NCI-H82 (cell line): ENCODE measurements around the gene STRIP1.
"Not testable (repeated sequence)": the region's sequence is repeated elsewhere in the genome, so short reads cannot be mapped to it uniquely, and the experiment has no call there.

ENCODE experiments used
- DNase-seq: peaks from one replicate; lab custom pipeline; 2025; lab: John Stamatoyannopoulos, UW

Gene STRIP1

DNA sequence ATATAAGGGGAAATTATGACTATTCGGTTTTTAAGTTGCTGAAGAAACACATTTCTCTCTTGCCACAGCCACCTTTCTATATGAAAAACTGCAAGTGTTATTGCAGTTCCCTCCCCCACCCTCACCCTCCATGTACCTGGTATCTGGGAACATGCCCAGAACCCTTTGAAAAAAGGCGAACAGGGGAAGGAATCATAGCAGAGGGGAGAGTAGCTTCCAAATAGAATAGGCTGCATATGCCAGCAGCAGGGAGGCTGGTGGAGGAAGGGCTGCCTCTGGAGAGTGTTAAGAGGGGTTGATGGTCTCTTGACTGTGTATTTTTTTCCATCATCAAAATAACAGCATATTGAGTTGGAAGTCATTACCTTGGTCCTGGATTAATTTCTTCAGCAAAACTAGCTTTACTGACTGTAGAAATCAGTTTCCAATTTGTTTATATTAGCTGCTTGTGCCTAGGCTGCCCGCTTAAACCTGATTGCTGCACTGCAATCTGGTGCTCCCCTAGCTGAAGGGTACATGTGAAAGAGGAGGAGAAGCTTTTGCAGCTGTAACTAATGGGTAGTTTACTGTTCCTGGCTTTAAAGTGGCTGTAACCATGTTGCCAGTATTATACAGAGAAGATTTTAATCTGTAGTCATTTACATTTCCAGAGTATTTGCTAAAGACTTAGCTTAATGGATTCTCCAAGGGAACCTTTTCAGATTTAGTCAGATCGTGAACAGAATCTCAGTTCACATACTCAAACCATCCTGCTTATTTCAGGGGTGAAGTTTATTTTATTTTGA lies 27.2 kb upstream of the STRIP1 start:
- DNase-seq, result no peak

DNA sequence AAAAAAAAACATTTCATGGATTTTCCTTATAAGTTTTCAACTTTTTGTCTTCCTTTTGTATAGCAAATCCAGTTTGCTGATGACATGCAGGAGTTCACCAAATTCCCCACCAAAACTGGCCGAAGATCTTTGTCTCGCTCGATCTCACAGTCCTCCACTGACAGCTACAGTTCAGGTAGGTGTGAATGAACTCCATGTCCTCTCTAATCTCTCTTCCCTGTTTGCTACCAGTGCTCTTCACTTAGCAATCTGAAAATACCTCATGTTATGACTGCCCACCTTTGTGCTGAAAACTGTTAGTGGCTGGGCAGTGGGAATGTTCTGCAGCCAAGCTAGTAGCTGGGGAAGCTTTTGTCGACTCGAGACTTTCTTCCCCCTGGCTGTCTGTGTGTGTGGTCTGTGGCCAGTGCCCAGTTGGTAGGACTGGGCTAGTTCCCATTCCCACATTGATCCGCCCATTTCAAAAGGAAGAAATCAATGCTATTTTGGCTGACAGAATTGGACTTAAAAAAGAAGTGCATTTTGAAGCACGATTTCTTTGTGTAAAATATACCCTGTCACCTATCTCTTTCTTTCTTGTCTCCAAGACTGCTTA lies 25.4 kb upstream of the STRIP1 start:
- no peak for DNase-seq

DNA sequence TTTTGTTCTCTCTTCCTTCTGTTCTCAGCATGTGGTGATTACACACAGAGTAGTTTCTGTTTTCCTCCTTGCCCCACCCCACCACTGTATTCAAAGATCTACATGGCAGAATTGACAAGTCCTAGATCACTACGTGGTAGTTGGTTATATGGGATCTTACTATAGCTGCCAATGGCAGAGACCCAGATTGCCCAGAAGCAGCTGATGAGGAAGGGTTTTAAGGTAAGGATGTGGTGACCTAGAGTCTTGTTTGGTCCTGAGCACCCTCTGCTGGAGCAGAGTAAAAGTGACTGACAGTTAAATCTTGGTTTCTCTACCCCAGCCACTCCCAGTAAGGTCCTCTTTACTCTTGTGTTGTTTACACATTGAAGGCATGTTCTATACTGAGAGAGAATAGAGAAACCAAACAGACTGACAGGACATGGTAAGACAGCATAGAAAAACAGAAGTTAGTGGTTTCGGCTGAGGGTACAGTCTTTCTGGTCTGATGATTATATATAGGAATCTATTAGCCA lies 22.8 kb upstream of the STRIP1 start:
- peak; percentile 56 for DNase-seq

DNA sequence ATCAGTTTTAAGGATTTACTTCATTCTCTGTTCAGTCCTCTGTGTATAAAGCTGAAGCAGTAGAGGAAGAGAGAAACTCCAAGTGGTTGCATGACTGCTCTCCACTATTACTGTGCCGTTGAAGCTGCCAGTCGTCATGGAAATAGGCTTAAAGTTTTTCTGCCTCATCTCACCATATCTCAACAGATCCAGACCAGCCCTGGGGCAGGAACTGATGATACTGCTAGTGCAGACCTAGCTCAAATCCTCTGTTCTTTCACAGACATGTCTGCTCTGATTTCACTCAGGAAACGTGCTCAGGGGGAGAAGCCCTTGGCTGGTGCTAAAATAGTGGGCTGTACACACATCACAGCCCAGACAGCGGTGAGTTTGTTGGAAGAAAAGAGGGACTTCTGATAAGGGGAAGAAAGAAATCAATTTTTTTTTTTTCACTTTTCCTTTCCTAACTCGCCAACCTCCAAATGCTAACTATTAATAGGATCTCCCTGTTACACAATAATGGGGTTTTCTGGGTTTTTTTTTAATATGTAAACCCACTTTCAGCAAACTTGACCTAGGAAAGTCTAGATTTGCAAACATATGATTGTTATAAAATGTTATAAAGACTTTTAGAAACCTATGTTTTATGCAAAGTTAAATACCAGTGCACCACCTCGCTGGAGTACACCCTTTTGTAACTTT lies 22.2 kb upstream of the STRIP1 start:
- DNase-seq, result no peak

DNA sequence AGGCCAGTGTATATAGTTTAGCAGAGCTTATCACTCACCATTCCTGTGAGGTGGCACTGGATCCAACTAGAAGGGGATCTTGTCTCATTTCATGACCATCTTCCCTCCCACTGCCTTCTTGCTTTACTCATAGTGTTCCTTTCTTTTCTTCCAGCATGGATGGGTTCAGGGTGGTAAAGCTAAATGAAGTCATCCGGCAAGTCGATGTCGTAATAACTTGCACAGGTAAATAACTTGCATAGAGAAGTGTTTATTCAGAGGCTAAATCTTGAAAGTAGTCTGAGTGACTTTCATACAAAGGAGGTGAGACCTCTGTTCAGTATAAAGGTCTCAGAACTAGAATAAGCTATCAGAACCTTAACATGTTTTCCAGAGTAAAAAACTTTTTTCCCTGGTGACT lies 16.6 kb upstream of the STRIP1 start:
- DNase-seq, result no peak

DNA sequence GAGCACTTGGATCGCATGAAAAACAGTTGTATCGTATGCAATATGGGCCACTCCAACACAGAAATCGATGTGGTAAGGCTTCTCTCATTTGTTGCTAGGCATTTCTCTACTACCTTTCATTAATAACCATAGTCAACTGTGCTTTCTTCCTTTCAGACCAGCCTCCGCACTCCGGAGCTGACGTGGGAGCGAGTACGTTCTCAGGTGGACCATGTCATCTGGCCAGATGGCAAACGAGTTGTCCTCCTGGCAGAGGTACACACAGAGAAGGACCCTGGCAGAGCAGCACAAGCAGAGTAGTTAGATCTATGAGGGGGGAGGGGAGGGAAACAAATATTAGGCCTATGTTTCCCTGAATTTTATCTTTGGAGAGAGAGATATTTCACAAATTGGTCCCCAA lies 16.0 kb upstream of the STRIP1 start:
- no peak for DNase-seq

DNA sequence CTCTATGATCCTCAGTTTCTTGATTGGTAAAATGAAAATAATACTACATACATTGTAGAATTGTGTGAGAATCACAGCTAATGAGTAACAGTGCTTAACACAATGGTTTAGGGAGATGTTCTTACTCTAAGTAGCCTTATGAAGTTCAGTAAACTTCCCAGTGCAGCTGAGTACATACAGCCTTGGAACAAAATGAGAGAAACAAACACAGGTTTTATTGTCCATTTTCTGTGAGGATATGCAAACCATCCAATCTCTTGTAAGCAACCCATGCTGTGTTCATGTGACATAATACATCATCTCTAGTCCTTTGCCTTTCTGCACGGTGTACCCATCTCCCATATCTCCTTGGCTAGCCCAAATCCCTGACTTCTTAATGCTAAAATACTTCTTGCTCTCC lies 14.7 kb upstream of the STRIP1 start:
- DNase-seq, result no peak

DNA sequence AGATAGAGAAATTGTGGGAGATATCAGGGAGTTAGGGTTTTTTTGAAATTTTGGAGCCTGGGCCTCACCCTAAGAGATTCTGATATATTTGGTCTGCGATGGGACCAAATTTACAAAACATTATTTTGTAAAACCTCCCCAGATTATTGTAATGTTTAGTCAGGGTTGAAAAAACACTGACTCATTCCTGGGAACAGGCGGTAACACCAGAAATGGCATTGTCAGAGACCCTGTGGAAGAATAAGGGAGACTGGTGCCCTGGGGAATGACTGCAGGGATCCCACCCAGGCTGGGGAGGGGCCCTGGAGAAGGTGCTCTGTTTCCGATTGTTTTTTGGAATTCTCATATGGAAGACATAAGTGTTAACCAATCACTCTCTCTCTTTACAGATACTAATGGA lies 13.1 kb upstream of the STRIP1 start:
- no peak for DNase-seq

DNA sequence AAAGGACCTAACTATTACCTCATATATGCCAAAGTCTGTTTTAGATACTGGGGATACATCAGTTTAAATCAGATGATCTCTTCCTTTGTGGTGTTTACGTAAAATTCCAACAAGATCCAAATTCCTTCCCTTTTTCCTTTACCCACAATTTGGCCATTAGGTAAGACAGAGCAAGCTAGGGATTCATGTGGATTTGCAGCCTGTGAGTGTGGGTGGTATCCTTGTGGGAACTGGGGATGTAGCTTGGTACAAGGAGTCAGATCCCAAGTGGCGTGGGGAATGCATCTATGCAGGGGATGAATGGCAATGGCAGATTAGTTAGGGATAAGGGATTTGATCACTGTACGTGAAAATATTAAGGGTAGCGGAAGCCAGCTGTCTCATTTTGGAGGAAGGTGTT lies 9.8 kb upstream of the STRIP1 start:
- DNase-seq, result peak; percentile 18

DNA sequence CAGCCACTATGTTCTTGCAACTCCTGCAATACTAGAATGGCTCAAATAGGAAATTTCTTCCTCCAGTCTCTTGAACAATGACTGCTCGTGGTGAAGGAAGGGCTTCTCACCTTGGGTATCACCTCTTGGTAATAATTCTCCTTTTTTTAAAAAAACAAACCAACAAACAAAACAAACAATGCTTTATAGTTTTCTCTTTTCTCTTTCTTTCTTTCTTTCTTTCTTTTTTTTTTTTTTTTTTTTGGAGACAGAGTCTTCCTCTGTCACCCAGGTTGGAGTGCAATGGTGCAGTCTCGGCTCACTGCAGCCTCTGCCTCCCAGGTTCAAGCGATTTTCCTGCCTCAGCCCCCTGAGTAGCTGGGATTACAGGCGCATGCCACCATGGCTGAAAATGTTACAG lies 3.7 kb upstream of the STRIP1 start:
- DNase-seq, result not testable (repeated sequence)

DNA sequence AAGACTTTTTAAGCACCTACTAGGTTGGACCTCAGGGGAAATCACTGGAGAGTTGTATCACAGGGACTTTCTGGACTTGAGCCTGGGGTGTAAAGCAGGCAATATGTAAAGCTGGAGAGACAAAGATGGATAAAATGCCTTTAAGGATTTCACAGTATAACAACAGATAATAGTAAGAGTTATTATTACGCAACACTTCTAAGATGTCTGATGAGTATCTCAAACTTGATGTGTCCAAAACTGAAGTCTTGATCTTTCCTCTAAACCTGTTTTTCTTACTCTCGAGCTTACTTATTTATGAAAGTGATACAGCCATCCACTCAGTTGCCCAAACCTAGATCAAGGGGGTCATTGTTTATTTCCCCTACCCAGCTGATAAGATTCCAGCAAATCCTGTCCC lies 2.1 kb upstream of the STRIP1 start:
- no peak for DNase-seq

DNA sequence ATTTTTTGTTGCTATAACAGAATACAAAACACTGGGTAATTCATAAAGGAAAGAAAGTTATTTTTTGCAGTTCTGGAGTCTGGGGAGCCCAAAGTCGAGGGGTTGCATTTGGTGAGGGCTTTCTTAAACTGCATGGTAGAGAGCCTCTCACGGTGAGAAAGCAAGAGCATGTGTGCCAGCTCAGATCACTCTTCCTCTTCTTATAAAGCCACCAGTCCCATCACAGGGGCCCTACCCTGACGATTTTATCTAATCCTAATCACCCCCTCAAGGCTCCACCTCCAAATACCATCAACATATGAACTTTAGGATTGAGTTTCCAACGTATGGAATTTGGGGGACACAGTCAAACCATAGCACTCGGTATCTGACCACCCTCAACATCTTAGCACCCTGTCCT lies 1.0 kb upstream of the STRIP1 start:
- no peak for DNase-seq

DNA sequence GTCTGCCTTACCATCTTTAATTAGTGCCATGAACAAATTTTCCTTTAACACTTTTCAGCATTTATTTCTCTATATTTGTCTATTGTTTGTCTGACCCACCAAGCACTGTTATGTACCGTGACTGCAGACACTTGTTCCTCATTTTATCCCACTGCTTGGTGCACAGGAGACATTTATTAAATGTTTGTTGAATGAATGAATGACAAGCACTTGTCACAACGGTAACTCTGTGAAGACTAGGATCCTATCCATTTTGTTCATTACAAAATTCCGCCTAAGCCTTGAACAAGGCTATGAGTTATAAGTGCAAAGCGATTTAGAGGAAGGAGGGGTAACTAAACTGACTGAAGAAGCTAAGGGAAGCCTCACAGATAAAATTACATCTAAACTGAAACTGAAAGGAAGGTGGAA lies 379 bp upstream of the STRIP1 start:
- no peak for DNase-seq

DNA sequence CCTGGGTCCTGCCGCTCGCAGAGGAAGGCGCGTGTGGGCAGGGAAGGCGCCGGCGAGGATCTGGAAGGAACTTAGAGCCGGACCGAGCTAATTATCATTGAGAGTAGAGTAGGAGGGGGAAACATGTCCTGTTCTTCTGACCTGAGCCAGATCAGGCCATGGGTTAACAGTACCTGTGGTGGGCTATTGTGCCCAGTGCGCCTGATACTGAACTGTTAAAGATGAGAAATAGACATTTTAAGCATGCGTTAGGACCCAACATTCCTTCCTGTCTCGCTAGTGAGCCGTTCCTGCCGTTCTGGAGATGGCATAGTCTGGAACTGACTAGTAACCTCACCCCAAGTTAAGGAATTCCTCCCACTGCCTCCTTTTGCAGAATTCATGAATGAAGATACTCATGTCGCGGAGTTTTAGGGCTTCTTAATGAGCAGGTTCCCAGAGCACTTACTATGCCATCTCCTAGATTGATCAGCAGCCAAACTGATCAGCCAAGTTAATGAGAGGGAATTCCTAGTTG lies 870 bp downstream of the STRIP1 start:
- no peak for DNase-seq

DNA sequence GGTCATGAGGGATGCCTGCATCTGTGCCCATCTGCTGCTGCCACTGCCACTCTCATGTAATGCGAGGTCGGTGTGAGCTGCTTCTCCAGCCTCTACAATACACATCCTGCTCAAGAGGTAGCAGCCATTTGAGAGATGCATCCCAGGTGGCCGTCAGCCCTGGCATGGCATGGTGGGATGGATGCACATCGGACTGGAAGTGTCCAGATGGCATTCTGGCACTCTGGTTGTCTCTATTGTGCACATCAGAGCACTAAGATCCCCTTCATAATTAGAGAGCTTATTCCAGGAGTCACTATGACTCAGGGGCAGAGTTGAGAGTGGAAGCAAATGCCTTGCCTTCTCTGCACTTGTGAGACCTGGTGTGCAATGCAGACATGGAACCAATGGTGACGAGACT lies 3.8 kb downstream of the STRIP1 start:
- DNase-seq, result no peak

DNA sequence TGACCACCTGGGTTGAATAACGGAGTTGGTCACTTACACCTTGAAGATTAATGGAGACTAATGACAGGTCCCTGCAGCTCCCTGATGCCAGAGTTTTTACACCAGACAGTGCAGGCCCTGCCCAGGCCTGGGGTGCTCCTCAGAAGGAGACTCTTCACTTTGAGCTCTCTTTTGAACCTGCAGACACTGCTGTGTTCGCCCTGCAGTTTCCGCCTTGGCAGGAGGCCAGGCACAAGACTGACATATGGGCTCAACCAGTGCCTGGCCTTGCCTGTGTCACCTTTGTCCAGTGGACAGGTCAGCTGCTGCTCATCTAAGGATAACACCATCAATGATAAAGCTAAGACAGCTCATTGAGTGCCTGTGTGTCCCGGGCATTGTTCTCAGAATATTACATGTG lies 5.2 kb downstream of the STRIP1 start:
- no peak for DNase-seq

DNA sequence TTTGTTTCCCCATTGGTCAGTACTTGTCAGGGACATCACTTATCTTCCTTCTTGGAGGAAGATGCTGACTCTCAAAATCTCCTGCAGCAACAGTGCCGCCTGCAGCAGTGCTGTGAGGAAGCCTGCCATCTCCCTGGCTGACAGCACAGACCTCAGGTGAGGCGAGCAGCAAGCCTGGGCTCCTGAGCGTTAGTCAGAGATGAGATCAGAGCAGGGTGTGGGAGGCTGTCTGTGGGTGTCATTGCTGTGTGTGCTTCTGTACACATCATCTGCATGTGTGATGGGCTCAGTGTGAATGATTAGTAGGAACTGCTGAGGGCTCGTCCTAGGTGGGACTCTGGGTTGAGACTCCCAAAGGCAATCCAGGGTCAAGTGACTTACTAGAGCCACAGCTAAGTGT lies 6.1 kb downstream of the STRIP1 start:
- no peak for DNase-seq

DNA sequence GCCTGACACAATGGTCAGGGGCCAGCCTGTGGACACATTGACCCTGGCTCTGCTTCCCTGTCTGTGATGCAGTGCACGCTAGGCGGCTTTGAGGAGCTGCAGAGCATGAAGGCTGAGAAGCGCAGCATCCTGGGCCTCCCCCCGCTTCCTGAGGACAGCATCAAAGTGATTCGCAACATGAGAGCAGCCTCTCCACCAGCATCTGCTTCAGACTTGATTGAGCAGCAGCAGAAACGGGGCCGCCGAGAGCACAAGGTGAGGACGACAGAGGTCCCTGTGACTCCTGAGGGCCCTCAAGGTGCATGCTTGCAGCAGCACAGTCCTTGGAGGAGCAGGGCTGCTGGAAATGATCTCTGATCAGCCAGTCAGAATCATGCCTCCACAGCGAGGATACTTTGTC lies 8.6 kb downstream of the STRIP1 start:
- no peak for DNase-seq

DNA sequence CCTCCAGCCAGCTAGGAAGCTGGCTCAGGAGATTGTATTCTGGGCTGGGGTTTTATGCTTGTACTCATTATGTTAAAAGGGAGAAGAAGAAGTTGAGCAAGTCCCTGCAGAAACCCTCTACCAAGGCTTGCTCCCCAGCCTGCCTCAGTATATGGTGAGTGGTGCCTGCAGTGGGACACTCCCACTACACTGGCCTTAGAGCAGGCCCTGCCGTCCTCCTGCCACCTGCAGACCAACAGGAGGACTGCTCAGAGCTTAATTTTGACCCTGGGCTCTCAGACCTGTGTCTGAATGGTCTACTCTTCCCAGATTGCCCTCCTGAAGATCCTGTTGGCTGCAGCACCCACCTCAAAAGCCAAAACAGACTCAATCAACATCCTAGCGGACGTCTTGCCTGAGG lies 13.0 kb downstream of the STRIP1 start:
- DNase-seq, result no peak

DNA sequence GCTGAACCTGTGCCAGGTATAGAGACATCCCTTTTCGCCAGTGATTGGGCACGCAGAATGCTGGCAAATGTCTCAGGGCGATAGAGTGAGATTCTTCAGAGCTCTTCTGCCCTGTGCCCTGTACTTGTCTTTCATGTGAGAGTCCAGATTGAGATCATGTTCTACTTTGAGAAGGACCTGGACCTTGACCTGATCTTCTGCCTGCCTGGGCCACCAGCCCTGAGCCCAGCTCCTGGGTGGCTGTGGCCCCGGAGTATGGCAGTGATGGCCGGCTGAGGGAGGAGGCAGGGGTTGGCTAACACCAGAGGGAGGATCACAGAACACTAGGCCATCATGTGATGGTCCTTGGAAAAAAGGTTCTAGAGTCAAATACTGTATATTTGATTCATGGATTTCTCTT lies 13.8 kb downstream of the STRIP1 start:
- DNase-seq, result no peak

DNA sequence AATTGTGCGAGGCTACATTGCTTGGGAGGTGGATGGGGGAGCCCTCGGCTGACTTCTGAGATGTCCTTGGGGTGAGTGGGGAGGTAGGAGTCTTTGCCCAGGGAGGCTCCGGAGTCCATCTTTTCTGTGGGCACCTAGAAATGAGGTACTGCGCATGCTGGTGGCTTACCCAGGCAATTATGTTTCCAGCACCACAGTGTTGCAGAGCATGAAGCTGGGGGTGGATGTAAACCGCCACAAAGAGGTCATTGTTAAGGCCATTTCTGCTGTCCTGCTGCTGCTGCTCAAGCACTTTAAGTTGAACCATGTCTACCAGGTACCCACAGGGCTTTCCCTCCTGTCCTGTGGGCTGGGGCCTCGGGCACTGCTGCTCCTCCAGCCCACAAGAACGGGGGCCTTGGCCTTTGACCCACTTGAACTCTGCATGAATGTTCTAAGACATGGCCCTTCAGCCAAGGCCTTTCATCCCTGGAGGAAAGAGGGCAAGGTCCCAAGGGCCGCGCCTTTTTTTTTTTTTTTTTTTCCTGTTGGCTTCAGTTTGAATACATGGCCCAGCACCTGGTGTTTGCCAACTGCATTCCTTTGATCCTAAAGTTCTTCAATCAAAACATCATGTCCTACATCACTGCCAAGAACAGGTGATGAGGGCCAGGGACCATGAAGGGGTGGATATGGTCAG lies 14.6 kb downstream of the STRIP1 start:
- no peak for DNase-seq

DNA sequence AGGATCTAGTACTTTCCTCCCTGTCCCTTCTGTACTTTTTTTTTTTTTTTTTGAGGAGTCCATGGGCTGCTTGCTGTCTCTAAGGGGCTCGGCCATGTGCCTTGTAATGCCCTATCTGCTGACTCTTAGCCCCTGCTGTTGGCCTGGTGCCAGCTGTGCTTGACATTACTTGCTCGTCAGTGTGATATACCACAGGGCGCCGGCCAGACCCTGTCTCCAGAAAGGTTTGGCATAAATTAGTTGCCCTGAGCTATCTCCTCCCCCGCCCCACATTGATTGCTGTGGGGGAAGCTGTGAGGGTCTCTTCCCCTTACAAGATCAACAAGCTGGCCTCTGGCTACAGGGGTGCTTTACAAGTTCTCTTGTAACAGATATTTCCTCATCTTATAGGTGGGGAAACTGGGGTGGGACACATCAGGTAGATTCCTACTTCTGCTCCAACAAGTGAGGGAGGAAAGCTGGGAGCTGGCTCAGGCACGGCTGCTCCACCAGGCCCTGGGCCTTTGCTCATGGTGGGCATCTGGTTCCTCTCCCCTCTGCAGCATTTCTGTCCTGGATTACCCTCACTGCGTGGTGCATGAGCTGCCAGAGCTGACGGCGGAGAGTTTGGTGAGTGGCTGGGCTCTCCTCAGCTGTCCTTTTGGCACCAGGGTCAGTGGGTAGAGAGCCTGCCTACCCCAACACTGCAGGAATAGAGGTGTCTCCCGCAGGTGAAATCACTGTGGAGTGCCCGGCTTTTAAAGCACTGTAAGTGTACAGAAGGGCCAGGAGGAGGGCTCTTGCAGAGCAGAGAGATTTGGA lies 15.6 kb downstream of the STRIP1 start:
- peak; percentile 82 for DNase-seq
